ENCODE results near the gene DNAJC11.
"Not testable (repeated sequence)": the region's sequence is repeated elsewhere in the genome, so short reads cannot be mapped to it uniquely, and the experiment has no call there.

- TF ChIP-seq CTCF, POLR2AphosphoS5, POLR2A, EP300 (IDR thresholded peaks at IDR 0.05): not testable (repeated sequence)
These were observed 101.6 kb downstream of the DNAJC11 start for GRCh38 chr1:6599991-6600390.
